SK-N-SH (cell line): ENCODE measurements around the gene TEX38. TPM values are rescaled to one million over a fixed set of nuclear protein-coding genes. Genes with fewer than 3 reads are reported as not detected.
"Not testable (repeated sequence)": the region's sequence is repeated elsewhere in the genome, so short reads cannot be mapped to it uniquely, and the experiment has no call there.

Experiments
- CTCF ChIA-PET: fragments of 300-600, 350-600 bp; formaldehyde crosslinking; extraction: SDS; loops from one replicate; lab custom pipeline; 2021; lab: Yijun Ruan, JAX
- POLR2A ChIA-PET: fragments of 350-600 bp; sonication (Branson Sonifier 250); formaldehyde crosslinking; extraction: SDS; loops from one replicate; lab custom pipeline; 2020; ENCODE audit warnings: antibody characterized with exemption, inconsistent platforms; lab: Yijun Ruan, JAX
- DNase-seq: peaks from one replicate; pipeline ENCODE4 v3.0.0; 2012
- H2AFZ ChIP-seq: fragments of 200-600 bp; sonication (generic); 2 replicates; pipeline ENCODE4 v1.8.1; 2016; ENCODE audit warnings: antibody characterized with exemption, mild to moderate bottlenecking, low read depth
- H3F3A ChIP-seq: fragments of 200-600 bp; sonication (generic); replicated peaks from 2 replicates; pipeline ENCODE3; 2016; ENCODE audit warnings: antibody characterized with exemption, mild to moderate bottlenecking; ENCODE audit not compliant: insufficient read depth
- H3K27ac ChIP-seq, 2 experiments: fragments of 200-500 bp in 1 of 2; fragments of 200-600 bp in 1 of 2; sonication (Bioruptor generic) in 1 of 2; sonication (generic), shearing (Covaris generic) in 1 of 2; 2 replicates each; pipeline versions ENCODE4 v1.5.1 to v1.6.1; 2014 to 2016; ENCODE audit warnings: low read depth in 2 of 2, inconsistent platforms in 1 of 2, low read length in 1 of 2, mild to moderate bottlenecking in 1 of 2, mixed read lengths in 1 of 2
- H3K27me3 ChIP-seq: fragments of 200-600 bp; sonication (generic), shearing (Covaris generic); 2 replicates; pipeline ENCODE4 v1.6.1; 2016; ENCODE audit warnings: mixed run types; ENCODE audit not compliant: insufficient read depth
- H3K36me3 ChIP-seq, 2 experiments: fragments of 200-500 bp in 1 of 2; fragments of 200-600 bp in 1 of 2; sonication (Bioruptor generic) in 1 of 2; sonication (generic) in 1 of 2; replicated peaks in 1 of 2; 2 replicates each; pipeline versions ENCODE3 to v1.5.1; 2014 to 2016; ENCODE audit warnings: low read length in 1 of 2, mild to moderate bottlenecking in 1 of 2; ENCODE audit not compliant: insufficient read depth in 2 of 2, control insufficient read depth in 1 of 2
- H3K4me1 ChIP-seq, 2 experiments: fragments of 200-500 bp in 1 of 2; fragments of 200-600 bp in 1 of 2; sonication (Bioruptor generic) in 1 of 2; sonication (generic), shearing (Covaris generic) in 1 of 2; 2 replicates each; pipeline versions ENCODE4 v1.5.1 to v1.6.1; 2014 to 2016; ENCODE audit warnings: low read depth in 1 of 2, low read length in 1 of 2, mixed run types in 1 of 2; ENCODE audit not compliant: insufficient read depth in 2 of 2, control insufficient read depth in 1 of 2
- H3K4me2 ChIP-seq: fragments of 200-600 bp; sonication (generic), shearing (Covaris generic); 2 replicates; pipeline ENCODE4 v1.6.1; 2017; ENCODE audit warnings: mixed run types
- H3K4me3 ChIP-seq, 2 experiments: fragments of 200-500 bp in 1 of 2; fragments of 200-600 bp in 1 of 2; sonication (Bioruptor generic) in 1 of 2; sonication (generic), shearing (Covaris generic) in 1 of 2; 2 replicates each; pipeline versions ENCODE4 v1.5.1 to v1.8.1; 2014 to 2016; ENCODE audit warnings: low read depth in 2 of 2, inconsistent platforms in 1 of 2, low read length in 1 of 2, mild to moderate bottlenecking in 1 of 2, mixed read lengths in 1 of 2, moderate library complexity in 1 of 2
- H3K79me2 ChIP-seq: fragments of 200-600 bp; sonication (generic); 2 replicates; pipeline ENCODE4 v1.8.1; 2017; ENCODE audit warnings: mild to moderate bottlenecking; ENCODE audit not compliant: insufficient read depth
- H3K9ac ChIP-seq: fragments of 200-600 bp; sonication (generic); 2 replicates; pipeline ENCODE4 v1.6.1; 2017; ENCODE audit warnings: mixed run types
- H3K9me2 ChIP-seq: fragments of 200-600 bp; sonication (generic); 2 replicates; pipeline ENCODE4 v1.6.1; 2017; ENCODE audit warnings: mixed run types
- H3K9me3 ChIP-seq: fragments of 200-600 bp; sonication (generic); 2 replicates; pipeline ENCODE4 v1.6.1; 2017; ENCODE audit warnings: mixed run types, mild to moderate bottlenecking, moderate library complexity
- H4K20me1 ChIP-seq: fragments of 200-600 bp; sonication (generic); 2 replicates; pipeline ENCODE4 v1.6.1; 2017; ENCODE audit warnings: mild to moderate bottlenecking, mixed run types; ENCODE audit not compliant: insufficient read depth
- CTCF ChIP-seq: fragments of 200-600 bp; sonication (generic); IDR thresholded peaks from 2 replicates; pipeline ENCODE4 v1.6.1; 2017; ENCODE audit warnings: antibody characterized with exemption, mild to moderate bottlenecking, moderate library complexity
- ELF1 ChIP-seq: IDR thresholded peaks from 2 replicates; pipeline ENCODE4 v1.4.0; 2012
- EP300 ChIP-seq, 2 experiments: IDR thresholded peaks; 2 replicates each; pipeline versions ENCODE4 v1.4.0 to v1.6.1; 2012; ENCODE audit warnings: borderline replicate concordance in 1 of 2, low read depth in 1 of 2, low read length in 1 of 2
- FOSL2 ChIP-seq: IDR thresholded peaks from 2 replicates; pipeline ENCODE4 v1.4.0; 2012; ENCODE audit warnings: low read depth, mild to moderate bottlenecking, moderate library complexity, borderline replicate concordance
- JUND ChIP-seq: IDR thresholded peaks from 2 replicates; pipeline ENCODE4 v1.4.0; 2012
- MAX ChIP-seq: IDR thresholded peaks from 2 replicates; pipeline ENCODE4 v1.4.0; 2012; ENCODE audit warnings: low read depth
- MXI1 ChIP-seq: IDR thresholded peaks from 2 replicates; pipeline ENCODE4 v1.6.1; 2012; ENCODE audit warnings: mild to moderate bottlenecking, low read depth, low read length, improper control_type of control experiment
- NRF1 ChIP-seq: IDR thresholded peaks from 2 replicates; pipeline ENCODE4 v1.6.1; 2012; ENCODE audit warnings: low read depth, mild to moderate bottlenecking, low read length
- POLR2AphosphoS5 ChIP-seq: IDR thresholded peaks from 2 replicates; pipeline ENCODE4 v1.6.1; 2012; ENCODE audit warnings: low read depth, low read length
- RAD21 ChIP-seq: IDR thresholded peaks from 2 replicates; pipeline ENCODE4 v1.6.1; 2012; ENCODE audit warnings: mild to moderate bottlenecking, low read length
- SIN3A ChIP-seq: IDR thresholded peaks from 2 replicates; pipeline ENCODE4 v1.6.1; 2012; ENCODE audit warnings: low read depth, mild to moderate bottlenecking, low read length, moderate library complexity, borderline replicate concordance
- SMC3 ChIP-seq: IDR thresholded peaks from 2 replicates; pipeline ENCODE4 v1.6.1; 2012; ENCODE audit warnings: low read depth, low read length, improper control_type of control experiment
- USF2 ChIP-seq: fragments of 150-350 bp; IDR thresholded peaks from 2 replicates; pipeline ENCODE4 v1.6.1; 2017; ENCODE audit warnings: antibody characterized with exemption, low read length, low read depth, borderline replicate concordance
- WGBS: methylation state at CpG from one replicate; pipeline ENCODE4 v1.1.6; 2017; ENCODE audit warnings: low lambda C conversion rate; 5-methylcytosine and 5-hydroxymethylcytosine counted together
- polyA plus RNA-seq, 3 experiments: library from polyadenylated mRNA; depleted of rRNA; stranded (reverse); fragments of >200 nt; gene quantifications; 2 replicates each; pipeline ENCODE4 v1.2.3, GENCODE V29; 2012

TEX38 gene
- polyA plus RNA-seq, 1 of the 3 experiments (the other 2 are of a cell fraction) = 0.07 TPM

GRCh38 chr1:46691997-46692790, 20.5 kb downstream of the TEX38 start (continued):
- peak; percentile 45 for TF ChIP-seq CTCF
- no peak for TF ChIP-seq ELF1

GRCh38 chr1:46692811-46693770, 21.4 kb downstream of the TEX38 start:
- no peak overlapping the region for H3K4me2 ChIP-seq
- H3K9me3 ChIP-seq = no peaks in the 10 kb centered on the region
- H3K27ac ChIP-seq = 0 out of 4 replicates have a peak overlapping the region, but pooled peaks of 1 of the 2 experiments have one; percentile 9
- H4K20me1 ChIP-seq = no peaks in the 10 kb centered on the region
- DNase-seq = no peak
- peaks cover 58 to 72% of the 10 kb centered on the region in 2 experiments for H3K36me3 ChIP-seq
- H3K9me2 ChIP-seq = no peaks in the 10 kb centered on the region
- no peak overlapping the region for H3K4me3 ChIP-seq
- no peaks in the 10 kb centered on the region for H3F3A ChIP-seq
- H3K79me2 ChIP-seq = peaks cover 18% of the 10 kb centered on the region; the same call in 1 of the 2 replicates
- H3K27me3 ChIP-seq = no peaks in the 10 kb centered on the region
- no peak for TF ChIP-seq MAX
- TF ChIP-seq SIN3A = no peak
- no peak for TF ChIP-seq CTCF
- TF ChIP-seq EP300 (IDR thresholded peaks at IDR 0.05; ENCODE audit: borderline replicate concordance in 1 of 2, low read depth in 1 of 2, low read length in 1 of 2) = no peak
- no peak for TF ChIP-seq JUND
- no peak for TF ChIP-seq MXI1
- TF ChIP-seq RAD21 = no peak
- TF ChIP-seq SMC3 = no peak
- no peak for TF ChIP-seq ELF1
- TF ChIP-seq FOSL2 = no peak
- TF ChIP-seq USF2 = no peak
- TF ChIP-seq POLR2AphosphoS5 = no peak
- no peak for TF ChIP-seq NRF1
- no peak overlapping the region for H2AFZ ChIP-seq
- ChIA-PET POLR2A (no interaction called here), CTCF (no interaction called here)
- peaks cover 0 to 31% of the 10 kb centered on the region in 2 experiments; a peak in 2 of 4 replicates for H3K4me1 ChIP-seq
- 54% methylated on average over 3 of the region's 3 CpGs for WGBS
- H3K9ac ChIP-seq = no peak overlapping the region

GRCh38 chr1:46694676-46695075, 23.0 kb downstream of the TEX38 start:
- H4K20me1 ChIP-seq, H3K4me2 ChIP-seq, DNase-seq, H3K9ac ChIP-seq, H3F3A ChIP-seq, H3K9me3 ChIP-seq, H2AFZ ChIP-seq, CTCF ChIA-PET, H3K4me3 ChIP-seq, H3K27ac ChIP-seq, POLR2A ChIA-PET, H3K27me3 ChIP-seq, H3K9me2 ChIP-seq: not testable (repeated sequence)
- Histone ChIP-seq H3K36me3 (peaks cover 47 to 61% of the 10 kb centered on the region in 2 experiments), H3K79me2 (peaks cover 24% of the 10 kb centered on the region; the same call in 1 of the 2 replicates), H3K4me1 (peaks cover 0 to 27% of the 10 kb centered on the region in 2 experiments; a peak in 2 of 4 replicates)
- 100% methylated on average over 4 of the region's 4 CpGs for WGBS
